GM19328 (cell line): Measurements from ENCODE around the gene LARP6.
"Not testable (repeated sequence)": the region's sequence is repeated elsewhere in the genome, so short reads cannot be mapped to it uniquely, and the experiment has no call there.

Experiments
- ATAC-seq: cut with Tn5 transposase; IDR thresholded peaks from one replicate; pipeline ENCODE4 v1.9.1; 2021; ENCODE audit warnings: mild to moderate bottlenecking, moderate library complexity; ENCODE audit not compliant: unreplicated experiment

Gene LARP6

DNA sequence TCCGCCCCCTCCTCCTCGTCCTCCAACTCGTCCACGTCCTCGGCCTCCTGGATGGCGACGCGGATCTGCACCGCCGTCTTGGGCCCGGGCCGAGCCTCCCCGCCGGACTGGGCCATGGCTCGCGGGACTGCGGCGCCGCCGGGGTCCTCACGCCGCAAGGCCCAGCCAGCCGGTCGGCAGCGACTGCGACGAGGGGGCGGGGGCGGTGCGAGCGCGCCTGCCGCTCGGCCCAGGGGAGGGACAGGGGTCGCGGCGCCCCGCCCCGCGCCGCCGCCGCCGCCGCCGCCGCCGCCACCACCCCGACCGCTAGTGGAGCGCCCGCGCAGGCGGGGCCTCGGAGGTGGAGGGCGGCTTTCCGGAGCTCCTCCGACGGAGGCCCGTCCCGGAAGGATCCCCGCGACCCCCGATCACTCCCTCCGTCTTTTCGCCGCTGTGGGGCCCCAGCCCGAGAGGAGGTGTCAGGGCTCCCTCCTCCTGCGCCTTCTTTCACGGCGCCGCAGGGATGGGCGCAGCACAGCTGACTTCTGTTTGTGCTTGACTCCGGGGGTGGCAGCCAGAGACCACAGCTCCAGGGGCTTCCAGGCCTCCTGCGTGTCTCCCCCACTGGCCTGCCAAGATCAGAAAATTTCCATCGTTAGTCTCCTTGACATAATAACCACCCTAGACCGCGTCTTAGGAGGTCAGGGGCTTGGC lies at the start of gene LARP6:
Gene LARP6, minus strand, starts transcription at position 185 of the 693 bp plus-strand sequence. Its CDS starts 69 bp downstream, at position 116.
- no peak for ATAC-seq

DNA sequence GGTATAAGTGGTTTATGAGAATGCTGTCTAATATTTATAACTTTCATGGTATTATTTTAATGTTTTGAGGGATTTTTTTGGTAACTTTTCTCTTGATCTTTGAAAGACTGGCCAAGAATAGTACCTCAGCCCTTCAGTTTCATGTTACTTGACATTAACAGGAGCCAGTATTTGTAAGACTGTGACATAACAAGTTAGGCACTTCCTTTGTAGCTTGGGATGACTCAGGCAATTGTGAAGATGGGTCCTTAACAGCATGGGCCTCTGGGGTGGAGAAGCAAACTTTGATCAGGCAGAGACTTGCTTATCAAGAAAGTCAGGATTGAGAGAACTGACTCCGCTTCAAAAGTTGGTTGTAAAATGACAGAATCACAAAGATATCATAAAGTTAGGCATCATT lies 48.1 kb upstream of the LARP6 start:
- no peak for ATAC-seq

DNA sequence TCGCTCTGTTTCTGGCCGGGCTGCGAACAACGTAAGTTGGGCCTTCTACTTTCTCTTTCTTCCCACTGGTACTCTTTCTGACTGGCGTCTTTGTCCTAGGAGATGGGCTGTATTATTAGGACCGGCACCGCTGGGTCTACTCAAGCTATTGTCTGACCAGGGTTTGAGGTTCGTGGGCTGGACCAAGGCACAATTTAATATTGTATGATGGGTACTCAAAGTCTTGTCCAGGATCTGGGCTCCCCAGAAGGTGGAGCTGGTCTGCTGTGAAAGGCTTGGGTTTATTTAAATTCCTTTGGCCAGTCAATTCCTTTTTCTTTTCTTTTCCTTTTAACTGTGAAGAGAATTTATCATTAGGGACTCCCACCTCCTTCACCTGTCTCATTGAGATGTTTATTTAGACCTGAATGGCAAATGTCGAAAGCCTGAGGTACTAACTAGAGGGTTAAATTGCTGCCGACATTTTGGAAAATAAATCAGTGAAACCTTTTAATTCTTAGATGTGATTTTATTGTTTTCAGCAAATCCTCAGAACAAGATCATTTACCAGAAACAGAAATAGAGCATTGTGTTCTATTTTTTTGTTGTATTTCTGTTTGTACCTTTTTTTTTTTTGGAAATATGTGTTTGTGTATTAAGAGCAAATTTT lies 39.1 kb upstream of the LARP6 start:
- peak; percentile 22 for ATAC-seq

GRCh38 chr15:70892002-70892911 lies 38.3 kb upstream of the LARP6 start, which contains the start of the genes LRRC49 and THAP10:
LRRC49 (plus strand) TSS chr15:70892826; CDS start chr15:70892895, 69 bp downstream.
THAP10 (minus strand) TSS chr15:70892433; CDS start chr15:70892272, 161 bp downstream.
- ATAC-seq: peak; percentile 80

DNA sequence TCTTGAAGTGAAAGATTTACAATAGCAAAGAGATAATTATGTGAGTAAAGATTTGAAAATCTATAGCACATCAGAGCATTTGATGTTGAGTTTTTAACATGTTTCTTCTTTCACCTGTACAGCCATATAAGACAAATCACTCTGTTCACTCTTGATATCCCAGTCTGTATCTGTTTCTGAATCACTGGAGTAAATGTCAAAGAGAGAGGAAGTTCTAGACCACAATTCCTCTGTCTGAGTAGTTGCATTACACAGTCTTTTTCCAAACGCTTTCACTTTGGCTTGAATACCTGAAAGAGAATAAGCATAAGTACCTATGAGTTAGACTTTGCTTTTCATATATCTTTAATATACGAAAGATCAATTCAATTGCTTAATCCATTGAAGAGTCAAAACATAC lies 28.4 kb upstream of the LARP6 start:
- ATAC-seq: no peak

GRCh38 chr15:70880781-70881180 lies 26.8 kb upstream of the LARP6 start:
- ATAC-seq: no peak

DNA sequence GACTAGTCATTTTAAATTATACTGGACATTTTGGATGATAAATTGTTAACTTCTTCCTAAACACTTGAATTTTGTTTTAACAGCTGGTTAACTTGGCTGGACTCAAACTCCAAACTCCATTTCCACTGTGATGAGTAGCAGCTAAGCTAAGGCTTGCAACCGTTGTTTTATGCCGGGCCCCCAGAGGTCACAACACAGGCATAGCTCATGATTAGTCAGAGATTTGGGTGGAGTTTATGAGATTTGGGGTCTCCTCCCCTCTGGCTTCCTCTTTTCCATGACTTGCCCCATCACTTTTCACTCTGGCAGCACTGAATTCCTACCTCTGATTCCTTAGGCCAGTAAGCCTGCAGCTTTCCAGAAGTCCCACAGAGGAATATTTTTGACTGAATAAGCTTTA lies 25.4 kb upstream of the LARP6 start:
- no peak for ATAC-seq

- ATAC-seq: no peak
Measured at GRCh38 chr15:70876683-70877082, 22.7 kb upstream of the LARP6 start.

GRCh38 chr15:70876011-70876410 lies 22.1 kb upstream of the LARP6 start:
- ATAC-seq: no peak

DNA sequence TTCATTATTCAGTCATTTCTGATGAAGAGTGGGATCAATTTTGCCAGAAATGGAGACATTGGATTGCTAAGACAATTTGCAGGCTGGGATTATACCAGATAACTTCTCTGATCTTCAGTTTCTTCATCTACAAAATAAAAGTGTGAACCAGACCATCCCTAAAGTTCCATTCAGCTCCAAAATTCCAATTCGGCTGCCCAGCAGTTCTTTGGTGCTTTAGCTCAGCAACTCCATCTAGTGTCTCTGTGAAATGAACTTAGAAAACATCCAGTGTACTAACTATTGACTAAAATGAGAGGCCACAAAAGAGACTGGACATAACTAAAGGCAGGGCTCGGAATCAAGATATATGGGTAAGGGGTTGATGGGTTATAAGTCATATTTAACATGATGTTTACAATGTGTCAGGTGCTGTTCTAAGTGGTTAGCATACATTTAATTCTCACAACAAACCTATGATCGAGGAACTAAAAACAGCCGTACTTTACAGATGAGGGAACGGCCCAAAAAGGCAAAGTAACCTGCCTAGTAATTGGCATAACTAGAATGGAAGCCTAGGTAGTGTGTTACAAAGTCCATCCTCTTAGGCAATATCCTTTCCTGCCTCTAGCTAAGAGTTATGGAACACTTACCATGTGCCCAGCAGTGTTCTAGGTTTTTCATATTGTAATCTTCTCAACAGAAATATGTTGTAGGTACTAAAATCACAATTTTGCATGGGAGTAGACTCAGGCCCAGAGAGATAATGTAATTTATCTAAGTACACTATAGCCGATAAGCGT lies 21.2 kb upstream of the LARP6 start:
- ATAC-seq: no peak

GRCh38 chr15:70873232-70874054 lies 19.5 kb upstream of the LARP6 start:
- no peak for ATAC-seq

- not testable (repeated sequence) for ATAC-seq
Measured at GRCh38 chr15:70871490-70871889, 17.5 kb upstream of the LARP6 start.

GRCh38 chr15:70870051-70870450 lies 16.1 kb upstream of the LARP6 start:
- no peak for ATAC-seq

DNA sequence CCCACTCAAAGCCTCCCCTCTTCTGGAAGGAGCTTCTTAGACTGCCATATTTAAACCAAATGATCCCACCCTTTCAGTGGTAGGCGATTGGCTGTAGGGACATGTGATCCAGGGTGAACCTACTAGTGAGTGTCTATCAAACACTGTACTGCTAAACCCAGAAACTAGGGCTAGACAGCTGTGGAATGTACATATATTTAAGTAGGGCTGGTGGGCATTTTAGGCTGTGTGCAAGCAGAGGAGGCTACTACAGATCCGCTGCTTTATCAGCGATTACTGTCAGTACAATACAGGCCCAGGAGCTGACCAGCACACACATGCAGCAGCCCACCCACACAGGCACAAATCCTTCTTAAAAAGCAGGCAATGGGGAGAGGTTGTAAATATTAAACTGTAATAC lies 15.4 kb upstream of the LARP6 start:
- no peak for ATAC-seq

DNA sequence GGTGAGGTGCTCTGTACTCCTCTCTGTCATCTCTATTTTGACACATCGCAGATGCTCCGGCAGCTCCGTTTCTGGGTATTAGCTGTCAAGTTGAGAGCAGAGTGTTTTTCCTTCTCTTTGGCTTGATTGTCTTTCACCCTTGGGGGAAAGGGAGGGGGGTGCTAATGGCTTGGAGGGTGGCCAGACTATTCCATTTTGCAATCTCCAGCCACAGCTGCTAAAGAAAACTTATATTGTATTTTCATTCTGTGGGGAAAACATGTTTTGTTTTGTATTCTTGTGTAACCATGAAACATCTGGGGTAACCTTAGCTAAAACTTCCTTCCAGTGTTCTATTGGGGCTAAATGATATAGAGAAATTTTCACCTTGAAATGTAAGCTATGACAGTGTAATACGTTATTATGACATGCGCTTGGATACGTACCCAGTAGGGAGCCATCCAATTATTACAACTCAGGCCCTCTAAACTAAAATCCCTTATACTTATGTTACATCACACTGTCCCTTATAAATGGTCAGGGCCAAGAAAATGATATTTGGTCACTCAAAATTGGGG lies 14.0 kb upstream of the LARP6 start:
- no peak for ATAC-seq

DNA sequence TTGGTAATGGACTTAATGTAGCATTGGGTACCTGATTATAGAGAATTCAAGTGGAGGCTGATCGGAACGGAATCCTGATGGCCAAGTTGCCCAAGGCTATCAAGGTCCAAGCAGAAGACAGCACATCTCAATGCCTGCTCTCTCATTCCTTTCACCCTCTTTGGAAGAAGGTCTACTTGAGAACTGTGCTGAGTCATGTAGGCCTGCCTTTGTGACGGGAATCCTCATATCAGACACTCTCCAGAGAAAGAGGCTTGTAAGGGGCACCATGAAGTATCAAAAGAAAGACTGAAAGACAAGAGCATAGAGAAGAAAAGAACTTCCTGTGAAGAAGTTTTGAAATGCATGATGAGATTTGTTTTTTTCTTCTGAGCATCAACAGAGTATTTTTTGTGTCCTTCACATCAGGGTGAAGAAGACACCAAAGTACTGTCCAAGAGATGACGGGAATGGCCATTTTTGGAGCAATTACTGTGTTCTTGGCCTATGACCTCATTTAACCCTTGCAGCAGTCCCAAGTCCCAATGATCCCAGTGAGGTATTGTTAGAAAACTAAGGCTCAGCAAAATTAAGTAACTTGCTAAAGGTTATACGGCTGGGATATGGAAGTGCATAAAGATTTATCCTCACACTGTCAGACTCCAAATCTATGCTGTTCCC lies 13.2 kb upstream of the LARP6 start:
- no peak for ATAC-seq

GRCh38 chr15:70863450-70864218 lies 9.7 kb upstream of the LARP6 start:
- ATAC-seq: no peak

DNA sequence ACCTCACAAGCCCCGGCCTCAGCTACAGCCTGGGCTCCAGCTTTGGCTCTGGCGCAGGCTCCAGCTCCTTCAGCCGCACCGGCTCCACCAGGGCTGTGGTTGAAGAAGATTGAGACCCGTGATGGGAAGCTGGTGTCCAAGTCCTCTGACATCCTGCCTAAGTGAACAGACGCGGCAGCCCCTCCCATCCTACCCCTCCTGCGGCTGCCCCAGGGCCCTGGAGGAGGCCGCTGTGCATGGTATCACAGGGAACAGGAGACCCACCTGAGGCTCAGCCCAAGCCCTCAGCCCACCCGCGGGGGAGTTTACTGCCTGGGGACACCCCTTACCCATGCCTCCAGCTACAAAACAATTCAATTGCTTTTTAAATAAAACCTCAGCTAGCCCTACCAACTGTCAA lies 6.0 kb upstream of the LARP6 start:
- ATAC-seq: no peak
